BLaER1 (cell line): ENCODE measurements around the gene NFATC1.

Source experiments
- H3K27ac ChIP-seq: shearing (Covaris generic); formaldehyde crosslinking; 2 replicates; pipeline ENCODE4 v1.8.1; 2022
- H3K27me3 ChIP-seq: shearing (Covaris generic); formaldehyde crosslinking; 2 replicates; pipeline ENCODE4 v1.8.1; 2022
- H3K36me3 ChIP-seq: shearing (Covaris generic); formaldehyde crosslinking; 2 replicates; pipeline ENCODE4 v1.8.1; 2022
- H3K4me1 ChIP-seq: shearing (Covaris generic); formaldehyde crosslinking; 2 replicates; pipeline ENCODE4 v1.8.1; 2022
- H3K4me2 ChIP-seq: shearing (Covaris generic); formaldehyde crosslinking; 2 replicates; pipeline ENCODE4 v1.8.1; 2022
- H3K4me3 ChIP-seq: shearing (Covaris generic); formaldehyde crosslinking; 2 replicates; pipeline ENCODE4 v1.8.1; 2022
- H3K9ac ChIP-seq: shearing (Covaris generic); formaldehyde crosslinking; 2 replicates; pipeline ENCODE4 v1.8.1; 2022
- H3K9me3 ChIP-seq: shearing (Covaris generic); formaldehyde crosslinking; 2 replicates; pipeline ENCODE4 v1.8.1; 2022
- H4K20me1 ChIP-seq: shearing (Covaris generic); formaldehyde crosslinking; 2 replicates; pipeline ENCODE4 v1.8.1; 2022
- Cebpa-rat ChIP-seq: shearing (Covaris generic); IDR thresholded peaks from 2 replicates; pipeline ENCODE4 v1.8.1; 2022

Gene NFATC1

DNA sequence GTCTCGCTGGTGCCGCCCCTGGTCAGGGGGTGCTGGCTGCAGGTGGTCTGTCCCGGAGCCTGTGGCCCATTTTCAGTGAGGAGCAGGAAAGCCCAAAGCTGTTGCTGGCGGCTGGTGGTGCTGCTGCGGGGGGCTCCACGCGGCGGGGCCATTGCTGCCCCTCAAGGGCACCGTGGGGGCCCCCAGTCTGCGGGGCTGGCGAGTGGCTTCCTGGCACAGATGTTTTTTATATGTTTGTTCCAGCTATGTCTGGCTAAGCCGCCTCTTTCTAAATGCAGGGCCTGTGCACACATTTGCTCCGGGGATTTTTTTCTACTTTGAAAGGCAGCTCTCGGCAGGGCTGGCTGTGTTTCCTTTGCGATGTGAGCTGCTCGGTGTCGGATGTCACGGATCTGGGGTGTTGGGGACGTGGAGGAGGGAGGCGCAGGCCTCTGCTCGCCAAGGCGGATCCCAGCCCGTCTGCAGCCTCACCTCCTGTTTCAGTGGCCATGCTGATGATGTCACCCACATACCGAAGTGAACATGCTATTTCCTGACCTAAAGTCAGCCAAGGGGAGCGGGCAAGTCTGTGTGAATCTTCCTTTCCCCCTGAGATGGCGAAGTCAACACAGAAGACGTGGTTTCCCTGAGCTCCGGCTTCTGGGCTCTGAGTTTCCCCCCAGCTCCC, 171.9 kb downstream of the NFATC1 start:
- H4K20me1 ChIP-seq = no peaks in the 10 kb centered on the region
- TF ChIP-seq Cebpa-rat = no peak
- H3K4me1 ChIP-seq = peaks cover 27% of the 10 kb centered on the region
- no peaks in the 10 kb centered on the region; the same call in 1 of the 2 replicates for H3K36me3 ChIP-seq
- peak overlapping the region; percentile 23; the same call in 1 of the 2 replicates for H3K27ac ChIP-seq
- no peak overlapping the region for H3K9ac ChIP-seq
- peak overlapping the region; percentile 52 for H3K4me2 ChIP-seq
- H3K9me3 ChIP-seq = peaks cover 16% of the 10 kb centered on the region
- no peaks in the 10 kb centered on the region for H3K27me3 ChIP-seq
- H3K4me3 ChIP-seq = no peak overlapping the region

DNA sequence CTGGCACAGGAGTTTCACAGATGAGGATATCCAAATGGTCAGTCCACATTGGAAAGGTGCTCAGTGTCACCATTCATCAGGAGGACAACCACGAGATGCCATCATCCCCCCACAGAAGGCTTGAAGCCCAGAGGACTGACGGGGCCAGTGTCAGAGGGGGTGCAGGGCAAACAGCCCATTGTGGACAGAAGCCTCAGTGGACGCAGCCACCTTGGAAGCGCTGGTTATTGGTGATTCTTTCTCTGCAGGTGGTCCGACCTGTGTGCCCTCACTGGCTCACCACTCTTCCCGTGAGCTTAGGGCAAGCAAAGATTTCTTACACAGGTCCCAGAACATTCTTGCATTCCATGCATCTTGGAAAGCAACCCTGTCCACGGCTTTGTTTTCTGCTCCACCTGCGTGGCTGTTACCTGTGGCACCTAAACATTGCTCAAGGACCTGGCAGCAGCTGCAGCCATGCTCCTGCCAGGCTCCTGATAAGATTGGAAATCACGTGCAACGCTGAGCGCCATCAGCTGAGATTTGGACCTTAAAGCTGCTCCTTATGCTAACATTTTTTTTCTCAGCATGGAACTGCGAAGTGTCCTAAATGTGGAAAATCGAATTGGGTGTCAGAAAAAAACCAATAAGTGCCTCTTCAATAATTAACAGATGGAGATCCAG, 172.9 kb downstream of the NFATC1 start:
- Histone ChIP-seq H3K9me3 (peaks cover 27% of the 10 kb centered on the region), H4K20me1 (no peaks in the 10 kb centered on the region), H3K27ac (no peak overlapping the region), H3K36me3 (no peaks in the 10 kb centered on the region; the same call in 1 of the 2 replicates), H3K9ac (no peak overlapping the region), H3K4me3 (no peak overlapping the region), H3K4me2 (no peak overlapping the region; the same call in 1 of the 2 replicates), H3K4me1 (peaks cover 28% of the 10 kb centered on the region), H3K27me3 (no peaks in the 10 kb centered on the region)
- no peak for TF ChIP-seq Cebpa-rat

DNA sequence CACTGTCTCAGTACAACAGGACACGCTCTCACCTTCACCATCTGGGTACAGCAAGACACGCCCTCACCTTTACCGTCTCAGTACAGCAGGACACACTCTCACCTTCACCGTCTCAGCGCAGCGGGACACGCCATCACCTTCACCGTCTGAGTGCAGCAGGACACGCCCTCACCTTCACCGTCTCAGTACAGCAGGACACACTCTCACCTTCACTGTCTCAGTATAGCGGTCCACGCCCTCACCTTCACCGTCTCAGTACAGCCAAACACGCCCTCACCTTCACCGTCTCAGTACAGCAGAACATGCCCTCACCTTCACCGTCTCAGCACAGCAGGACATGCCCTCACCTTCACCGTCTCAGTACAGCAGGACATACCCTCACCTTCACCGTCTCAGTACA, 174.0 kb downstream of the NFATC1 start:
- Histone ChIP-seq H3K4me2 (no peak overlapping the region), H3K27ac (no peak overlapping the region)

DNA sequence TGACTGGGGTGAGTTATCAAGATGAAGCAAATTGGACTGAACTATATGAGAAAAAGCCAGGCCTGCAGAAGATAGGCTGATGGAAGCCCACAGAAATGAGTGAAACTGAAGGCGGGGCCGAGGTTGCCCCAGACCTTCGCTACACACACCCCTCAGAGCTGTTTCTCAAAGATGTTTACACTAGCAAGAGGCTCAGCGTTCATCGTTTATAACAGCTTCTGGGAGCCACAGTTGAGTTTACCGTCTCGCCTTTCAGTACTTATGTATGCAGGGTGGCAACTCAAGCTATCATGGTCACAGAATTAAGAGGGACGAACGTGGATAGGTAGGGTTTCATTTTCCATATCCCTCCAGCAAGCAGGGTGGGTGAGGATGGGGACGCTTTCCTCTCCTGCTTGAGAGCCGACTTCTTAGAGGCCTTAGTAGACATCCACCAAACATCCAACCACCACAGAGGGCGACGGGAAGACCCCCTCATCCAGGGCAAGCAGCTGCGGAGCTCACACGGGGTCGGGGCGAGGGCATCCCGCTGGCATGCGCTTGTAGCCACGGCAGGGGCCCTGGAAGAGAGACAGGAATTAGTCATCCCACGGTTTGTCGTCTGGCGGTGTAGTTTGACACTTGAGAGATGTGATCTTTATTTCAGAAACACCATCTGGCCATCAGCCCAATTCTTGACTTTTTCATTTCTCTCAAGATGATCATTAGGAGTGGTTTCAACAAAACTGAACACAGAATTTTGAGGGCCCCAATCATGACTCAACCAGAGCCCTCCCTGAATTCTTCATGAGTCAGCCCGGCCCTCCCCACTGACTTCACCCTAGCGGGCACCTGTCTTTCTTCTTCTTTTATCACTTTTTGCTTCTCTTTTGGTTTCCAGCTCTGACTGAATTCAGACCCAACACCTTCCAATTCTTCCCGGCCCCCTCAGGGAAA, 174.8 kb downstream of the NFATC1 start:
- no peaks in the 10 kb centered on the region for H3K27me3 ChIP-seq
- peaks cover 31% of the 10 kb centered on the region for H3K9me3 ChIP-seq
- no peak for TF ChIP-seq Cebpa-rat
- no peaks in the 10 kb centered on the region; the same call in 1 of the 2 replicates for H3K36me3 ChIP-seq
- no peak overlapping the region for H3K4me3 ChIP-seq
- H4K20me1 ChIP-seq = no peaks in the 10 kb centered on the region
- H3K27ac ChIP-seq = peak overlapping the region; percentile 6; the same call in 1 of the 2 replicates
- no peak overlapping the region for H3K9ac ChIP-seq
- no peak overlapping the region; the same call in 1 of the 2 replicates for H3K4me2 ChIP-seq
- peaks cover 46% of the 10 kb centered on the region for H3K4me1 ChIP-seq

More for the DNA sequence above, 174.0 kb downstream of the NFATC1 start:
- Histone ChIP-seq H3K36me3 (no peaks in the 10 kb centered on the region; the same call in 1 of the 2 replicates), H3K9ac (no peak overlapping the region), H3K9me3 (peaks cover 31% of the 10 kb centered on the region), H3K27me3 (no peaks in the 10 kb centered on the region), H4K20me1 (no peaks in the 10 kb centered on the region), H3K4me1 (peaks cover 38% of the 10 kb centered on the region), H3K4me3 (no peak overlapping the region)
- TF ChIP-seq Cebpa-rat = no peak

DNA sequence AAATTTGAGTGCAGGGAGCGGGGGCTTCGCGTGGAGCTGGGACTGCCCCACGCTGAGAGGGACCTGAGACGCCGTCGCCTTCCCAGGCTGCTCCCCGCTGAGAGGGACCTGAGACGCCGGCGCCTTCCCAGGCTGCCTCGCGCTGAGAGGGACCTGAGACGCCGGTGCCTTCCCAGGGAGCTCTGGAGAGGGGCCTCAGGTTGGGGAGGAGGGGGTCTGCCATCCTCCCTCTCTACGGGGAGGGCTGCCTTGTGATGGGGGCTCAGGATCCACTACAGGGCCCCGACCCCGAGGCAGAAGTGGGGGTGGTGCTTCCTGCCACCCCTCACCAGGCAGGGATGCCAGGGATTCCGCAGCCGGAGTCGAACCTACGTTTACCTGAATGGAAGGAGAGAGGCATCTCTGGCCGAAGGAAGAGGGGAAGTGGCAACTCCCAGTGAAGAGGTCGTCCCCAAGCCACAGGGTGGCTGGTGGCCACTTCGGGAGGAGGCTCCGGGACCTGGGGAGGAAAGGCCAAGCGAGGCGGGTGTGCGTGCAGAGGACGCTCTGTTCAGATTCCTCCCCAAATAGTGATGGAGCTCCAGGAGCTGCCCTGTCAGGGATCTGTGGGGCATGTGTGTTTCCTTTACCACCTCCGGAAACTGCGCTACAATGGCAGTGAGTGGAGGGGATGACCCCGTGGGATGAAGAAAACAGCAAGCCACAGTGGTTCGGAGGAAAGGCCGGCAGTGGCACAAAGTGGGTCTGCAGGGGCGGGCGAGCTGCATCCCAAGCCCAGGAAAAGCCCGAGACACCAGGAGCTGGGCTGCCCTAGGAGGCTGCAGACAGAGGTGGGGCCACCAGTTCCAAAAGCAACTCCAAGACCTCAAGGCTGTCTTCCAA, 175.7 kb downstream of the NFATC1 start:
- Histone ChIP-seq H3K4me1 (peaks cover 55% of the 10 kb centered on the region), H3K9ac (no peak overlapping the region), H4K20me1 (no peaks in the 10 kb centered on the region), H3K27ac (peak overlapping the region; percentile 6; the same call in 1 of the 2 replicates), H3K4me3 (no peak overlapping the region), H3K27me3 (no peaks in the 10 kb centered on the region), H3K36me3 (no peaks in the 10 kb centered on the region; the same call in 1 of the 2 replicates), H3K4me2 (no peak overlapping the region), H3K9me3 (peaks cover 31% of the 10 kb centered on the region)
- TF ChIP-seq Cebpa-rat = no peak

DNA sequence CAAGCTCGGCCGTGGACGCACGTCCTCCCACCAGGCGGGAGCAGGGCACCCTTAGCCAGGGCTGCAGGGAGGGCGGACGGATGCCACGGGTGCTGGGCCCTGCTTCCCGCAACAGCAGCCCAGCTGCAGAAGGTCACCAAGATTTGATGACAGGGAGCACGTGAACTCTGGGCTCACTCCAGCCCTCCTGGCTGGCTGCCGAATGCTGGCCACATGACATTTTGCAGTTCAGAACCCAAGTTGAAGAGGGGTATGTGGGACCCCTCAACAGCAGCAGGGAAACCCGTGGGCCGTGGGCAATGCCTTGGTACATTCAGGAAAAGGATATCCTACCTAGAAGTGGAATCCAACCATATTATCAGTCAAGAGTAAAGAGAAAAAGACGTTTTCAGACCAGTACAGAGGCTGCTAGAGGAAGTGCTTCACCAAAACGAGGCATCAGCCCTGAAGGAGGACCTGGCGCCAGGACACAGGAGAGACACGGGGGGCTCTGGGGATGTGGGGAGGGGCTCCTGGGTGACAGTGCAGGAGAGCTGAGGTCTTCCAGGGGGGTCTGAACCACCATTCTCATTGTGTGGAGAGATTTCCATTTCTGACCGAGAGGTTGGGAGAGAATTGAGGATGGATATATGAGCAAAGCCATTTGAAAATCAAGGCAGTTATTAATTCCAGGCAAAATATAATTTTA, 176.5 kb downstream of the NFATC1 start:
- H3K4me1 ChIP-seq = peaks cover 62% of the 10 kb centered on the region
- no peak overlapping the region for H3K9ac ChIP-seq
- H3K36me3 ChIP-seq = no peaks in the 10 kb centered on the region; the same call in 1 of the 2 replicates
- peaks cover 31% of the 10 kb centered on the region for H3K9me3 ChIP-seq
- H3K27ac ChIP-seq = no peak overlapping the region
- no peaks in the 10 kb centered on the region for H3K27me3 ChIP-seq
- no peak overlapping the region for H3K4me2 ChIP-seq
- no peak overlapping the region for H3K4me3 ChIP-seq
- H4K20me1 ChIP-seq = no peaks in the 10 kb centered on the region
- no peak for TF ChIP-seq Cebpa-rat

DNA sequence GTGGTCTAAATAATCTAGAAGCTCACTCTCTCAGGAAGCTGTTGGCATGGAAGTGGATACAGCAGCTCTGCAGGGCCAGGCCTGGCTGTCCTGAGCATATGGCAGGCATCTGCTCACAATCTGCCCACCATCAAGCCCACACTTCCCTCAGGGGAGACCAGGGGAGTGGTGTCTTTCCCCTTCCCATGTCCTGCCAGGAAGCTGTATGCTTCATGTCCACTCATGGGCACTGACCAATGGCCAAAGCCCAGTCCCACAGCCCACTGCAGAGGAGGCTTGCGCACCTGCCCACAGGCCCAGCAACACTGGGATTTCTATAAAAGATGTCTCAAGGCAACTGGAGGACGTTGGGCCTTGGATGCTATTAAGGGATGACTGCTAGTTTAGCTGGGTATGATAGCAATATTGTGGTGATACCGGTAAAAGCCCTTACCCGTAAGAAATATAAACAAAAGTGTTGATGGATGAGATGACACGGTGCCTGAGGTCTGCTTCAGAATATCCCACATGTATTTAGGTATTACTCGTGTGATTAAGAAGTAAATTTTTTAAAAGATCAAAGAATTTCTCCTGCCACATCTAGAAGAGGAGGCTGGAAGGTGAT, 177.2 kb downstream of the NFATC1 start:
- H3K27ac ChIP-seq = no peak overlapping the region
- H3K36me3 ChIP-seq = no peaks in the 10 kb centered on the region; the same call in 1 of the 2 replicates
- H3K9ac ChIP-seq = no peak overlapping the region
- no peaks in the 10 kb centered on the region for H3K27me3 ChIP-seq
- no peak overlapping the region for H3K4me2 ChIP-seq
- peak overlapping the region; percentile 22; the same call in 1 of the 2 replicates for H3K4me3 ChIP-seq
- no peak for TF ChIP-seq Cebpa-rat
- no peaks in the 10 kb centered on the region for H4K20me1 ChIP-seq
- H3K4me1 ChIP-seq = peaks cover 62% of the 10 kb centered on the region
- H3K9me3 ChIP-seq = peaks cover 31% of the 10 kb centered on the region

DNA sequence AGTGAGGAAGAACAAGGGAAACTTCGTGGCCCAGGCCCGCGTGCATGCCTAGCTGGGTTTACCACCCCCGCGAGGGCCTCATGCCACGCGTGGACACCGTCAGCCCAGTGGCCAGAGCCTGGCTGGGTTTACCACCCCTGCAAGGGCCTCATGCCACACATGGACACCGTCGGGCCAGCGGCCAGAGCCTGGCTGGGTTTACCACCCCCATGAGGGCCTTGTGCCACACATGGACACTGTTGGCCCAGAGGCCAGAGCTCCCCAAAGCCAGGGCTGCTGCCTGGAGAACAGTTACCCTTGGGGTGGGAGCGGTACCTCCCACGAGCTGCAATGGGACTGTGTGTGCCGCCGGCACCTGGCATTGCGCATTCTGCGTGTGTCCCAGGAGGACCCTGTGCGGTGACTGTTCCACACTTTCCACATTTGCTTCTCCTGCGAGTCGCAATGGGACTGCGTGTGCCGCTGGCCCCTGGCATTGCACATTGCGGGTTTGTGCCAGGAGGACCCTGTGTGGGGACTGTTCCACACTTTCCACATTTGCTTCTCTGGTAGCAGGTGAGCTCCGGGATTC, 178.3 kb downstream of the NFATC1 start:
- H3K27ac ChIP-seq = peak overlapping the region; percentile 73
- H3K4me1 ChIP-seq = peaks cover 63% of the 10 kb centered on the region
- H3K4me3 ChIP-seq = peak overlapping the region; percentile 34; the same call in 1 of the 2 replicates
- H4K20me1 ChIP-seq = no peaks in the 10 kb centered on the region
- H3K36me3 ChIP-seq = no peaks in the 10 kb centered on the region; the same call in 1 of the 2 replicates
- H3K4me2 ChIP-seq = peak overlapping the region; percentile 94
- 0 out of 2 replicates have a peak overlapping the region, but pooled peaks have one; percentile 66 for H3K9ac ChIP-seq
- no peaks in the 10 kb centered on the region for H3K27me3 ChIP-seq
- H3K9me3 ChIP-seq = peaks cover 31% of the 10 kb centered on the region
- TF ChIP-seq Cebpa-rat = no peak
